Stomach smooth muscle (tissue), 2 donors: ENCODE results near the gene ZFAND4.

Source experiments
- H3K27ac ChIP-seq: one replicate; pipeline ENCODE4 v1.7.0; 2013; ENCODE audit warnings: mild to moderate bottlenecking, low read length, inconsistent platforms
- H3K27me3 ChIP-seq, 2 donors: one replicate each; pipeline ENCODE4 v1.7.0; 2013; ENCODE audit warnings: low read length in 2 of 2; ENCODE audit not compliant: insufficient read depth in 2 of 2, control insufficient read depth in 1 of 2
- H3K36me3 ChIP-seq, 2 donors: one replicate each; pipeline ENCODE4 v1.7.0; 2013; ENCODE audit warnings: low read length in 2 of 2; ENCODE audit not compliant: control insufficient read depth in 2 of 2, insufficient read depth in 2 of 2
- H3K4me1 ChIP-seq: one replicate; pipeline ENCODE4 v1.7.0; 2013; ENCODE audit warnings: low read length; ENCODE audit not compliant: control insufficient read depth, insufficient read depth
- H3K4me3 ChIP-seq, 2 donors: one replicate each; pipeline ENCODE4 v1.7.0; 2013; ENCODE audit warnings: low read length in 2 of 2
- H3K9ac ChIP-seq, 2 donors: one replicate each; pipeline ENCODE4 v1.7.0; 2013; ENCODE audit warnings: low read length in 2 of 2, mild to moderate bottlenecking in 1 of 2
- H3K9me3 ChIP-seq, 2 donors: one replicate each; pipeline ENCODE4 v1.7.0; 2013; ENCODE audit warnings: low read length in 2 of 2; ENCODE audit not compliant: control insufficient read depth in 2 of 2
- donor health status: healthy.
- donor health status: Pancreatic carcinoma.

ZFAND4 gene

GRCh38 chr10:45640941-45641340 is 31.6 kb downstream of the ZFAND4 start:
- Histone ChIP-seq H3K27me3 (no peaks in the 10 kb centered on the region), H3K4me1 (no peaks in the 10 kb centered on the region), H3K9me3 (no peaks in the 10 kb centered on the region), H3K4me3 (no peak overlapping the region), H3K27ac (no peak overlapping the region), H3K36me3 (peaks cover 6 to 8% of the 10 kb centered on the region in 2 donors), H3K9ac (no peak overlapping the region)

GRCh38 chr10:45640049-45640448 is 32.5 kb downstream of the ZFAND4 start:
- no peaks in the 10 kb centered on the region for H3K27me3 ChIP-seq
- H3K27ac ChIP-seq, result no peak overlapping the region
- H3K36me3 ChIP-seq, result peaks cover 6 to 8% of the 10 kb centered on the region in 2 donors

GRCh38 chr10:45627412-45628048 is 45.0 kb downstream of the ZFAND4 start:
- H3K9ac ChIP-seq, result no peak overlapping the region
- H3K36me3 ChIP-seq, result peaks cover 6 to 9% of the 10 kb centered on the region in 2 donors
- no peaks in the 10 kb centered on the region for H3K4me1 ChIP-seq
- no peak overlapping the region for H3K4me3 ChIP-seq
- no peak overlapping the region for H3K27ac ChIP-seq
- H3K9me3 ChIP-seq, result no peaks in the 10 kb centered on the region
- H3K27me3 ChIP-seq, result no peaks in the 10 kb centered on the region

More at GRCh38 chr10:45640049-45640448, 32.5 kb downstream of the ZFAND4 start:
- H3K4me3 ChIP-seq, result no peak overlapping the region
- no peaks in the 10 kb centered on the region for H3K4me1 ChIP-seq
- H3K9ac ChIP-seq, result no peak overlapping the region
- H3K9me3 ChIP-seq, result no peaks in the 10 kb centered on the region

GRCh38 chr10:45625879-45626278 is 46.7 kb downstream of the ZFAND4 start:
- Histone ChIP-seq H3K4me3 (no peak overlapping the region), H3K36me3 (peaks cover 6 to 9% of the 10 kb centered on the region in 2 donors), H3K9ac (no peak overlapping the region), H3K27ac (no peak overlapping the region), H3K27me3 (no peaks in the 10 kb centered on the region), H3K4me1 (no peaks in the 10 kb centered on the region), H3K9me3 (no peaks in the 10 kb centered on the region)

GRCh38 chr10:45624724-45625123 is 47.8 kb downstream of the ZFAND4 start:
- H3K36me3 ChIP-seq, result peaks cover 6 to 12% of the 10 kb centered on the region in 2 donors
- no peak overlapping the region for H3K27ac ChIP-seq
- no peaks in the 10 kb centered on the region for H3K9me3 ChIP-seq
- H3K4me3 ChIP-seq, result no peak overlapping the region
- H3K9ac ChIP-seq, result no peak overlapping the region
- H3K4me1 ChIP-seq, result no peaks in the 10 kb centered on the region
- no peaks in the 10 kb centered on the region for H3K27me3 ChIP-seq

- Histone ChIP-seq H3K9me3 (no peaks in the 10 kb centered on the region), H3K36me3 (peaks cover 19 to 23% of the 10 kb centered on the region in 2 donors), H3K27me3 (no peaks in the 10 kb centered on the region), H3K4me1 (no peaks in the 10 kb centered on the region), H3K9ac (no peak overlapping the region), H3K27ac (no peak overlapping the region), H3K4me3 (no peak overlapping the region)
These were observed 57.7 kb downstream of the ZFAND4 start for GRCh38 chr10:45614869-45615268.

- Histone ChIP-seq H3K27ac (no peak overlapping the region), H3K4me1 (no peaks in the 10 kb centered on the region), H3K27me3 (no peaks in the 10 kb centered on the region), H3K4me3 (no peak overlapping the region), H3K9ac (no peak overlapping the region), H3K9me3 (no peaks in the 10 kb centered on the region), H3K36me3 (peaks cover 19 to 25% of the 10 kb centered on the region in 2 donors)
These were observed 59.8 kb downstream of the ZFAND4 start for GRCh38 chr10:45612741-45613140.

GRCh38 chr10:45608052-45608451 is 64.5 kb downstream of the ZFAND4 start:
- peaks cover 17 to 23% of the 10 kb centered on the region in 2 donors for H3K36me3 ChIP-seq

GRCh38 chr10:45607276-45607675 is 65.3 kb downstream of the ZFAND4 start:
- Histone ChIP-seq H3K4me1 (no peaks in the 10 kb centered on the region), H3K27ac (no peak overlapping the region), H3K27me3 (no peaks in the 10 kb centered on the region), H3K9ac (no peak overlapping the region), H3K9me3 (no peaks in the 10 kb centered on the region), H3K36me3 (peaks cover 12 to 16% of the 10 kb centered on the region in 2 donors), H3K4me3 (no peak overlapping the region)

More at GRCh38 chr10:45608052-45608451, 64.5 kb downstream of the ZFAND4 start:
- no peak overlapping the region for H3K4me3 ChIP-seq
- no peak overlapping the region for H3K9ac ChIP-seq
- H3K27me3 ChIP-seq, result no peaks in the 10 kb centered on the region
- H3K4me1 ChIP-seq, result no peaks in the 10 kb centered on the region
- no peaks in the 10 kb centered on the region for H3K9me3 ChIP-seq
- H3K27ac ChIP-seq, result no peak overlapping the region

- Histone ChIP-seq H3K4me1 (no peaks in the 10 kb centered on the region), H3K27ac (no peak overlapping the region), H3K36me3 (no peaks in the 10 kb centered on the region), H3K9me3 (no peaks in the 10 kb centered on the region), H3K9ac (no peak overlapping the region), H3K27me3 (peaks cover 5 to 10% of the 10 kb centered on the region in 2 donors), H3K4me3 (no peak overlapping the region)
These were observed 69.7 kb downstream of the ZFAND4 start for GRCh38 chr10:45602836-45603235.

GRCh38 chr10:45602082-45602730 is 70.4 kb downstream of the ZFAND4 start:
- Histone ChIP-seq H3K27me3 (peaks cover 5 to 10% of the 10 kb centered on the region in 2 donors), H3K4me3 (no peak overlapping the region), H3K27ac (no peak overlapping the region), H3K9me3 (no peaks in the 10 kb centered on the region), H3K9ac (no peak overlapping the region), H3K4me1 (no peaks in the 10 kb centered on the region), H3K36me3 (no peaks in the 10 kb centered on the region)
